ENCODE results near the gene CREB3L1. TPM values are rescaled to one million over a fixed set of nuclear protein-coding genes. Genes with fewer than 3 reads are reported as not detected.

CREB3L1 gene
- total and polyA plus RNA-seq, 2 of the 13 experiments (the other 11 are each of a cell fraction or from before 2014, with no cell fraction given): not detected

GRCh38 chr11:46346886-46347636 is 69.6 kb downstream of the CREB3L1 start, which contains the start of gene DGKZ (continued):
- TF ChIP-seq REST (IDR thresholded peaks at IDR 0.05; ENCODE audit: borderline replicate concordance in 1 of 2, low read depth in 1 of 2, low read length in 2 of 2) (no peak), ZNF878 (CRISPR knock-in tag; IDR thresholded peaks at IDR 0.05) (no peak), RFX1 (IDR thresholded peaks at IDR 0.05) (no peak), POLR2AphosphoS5 (IDR thresholded peaks at IDR 0.05; ENCODE audit: low read depth, low read length) (no peak), SIN3A (IDR thresholded peaks at IDR 0.05; ENCODE audit: borderline replicate concordance, low read depth, low read length) (peak; percentile 49; the same call in 1 of the 2 replicates), NR1H2 (CRISPR knock-in tag; IDR thresholded peaks at IDR 0.05; ENCODE audit: borderline replicate concordance, low read depth) (no peak), NCOR1 (IDR thresholded peaks at IDR 0.05; ENCODE audit: borderline replicate concordance, low read length) (no peak), KLF6 (CRISPR knock-in tag; IDR thresholded peaks at IDR 0.05) (no peak), IRX3 (CRISPR knock-in tag; IDR thresholded peaks at IDR 0.05; ENCODE audit: borderline replicate concordance, low read depth) (peak; percentile 67; the same call in 1 of the 2 replicates), ELF3 (CRISPR knock-in tag; IDR thresholded peaks at IDR 0.05) (peak; percentile 81), HNRNPH1 (optimal IDR thresholded peaks at IDR 0.05; ENCODE audit: low read depth, low read length) (no peak), TFDP1 (CRISPR knock-in tag; IDR thresholded peaks at IDR 0.05; ENCODE audit: borderline replicate concordance) (peak; percentile 33; the same call in 1 of the 2 replicates), ZNF790 (CRISPR knock-in tag; IDR thresholded peaks at IDR 0.05; ENCODE audit: borderline replicate concordance) (no peak), JUND (CRISPR knock-in tag; IDR thresholded peaks at IDR 0.05) (no peak), ZFP36 (IDR thresholded peaks at IDR 0.05; ENCODE audit: borderline replicate concordance, low read depth, low read length, partially characterized antibody) (no peak), MATR3 (CRISPR knock-in tag; IDR thresholded peaks at IDR 0.05) (no peak), ONECUT2 (CRISPR knock-in tag; IDR thresholded peaks at IDR 0.05) (no peak), MAFK (conservative IDR thresholded peaks at IDR 0.05 in 1 of 2, IDR thresholded peaks at IDR 0.05 in 1 of 2; ENCODE audit: low read length in 2 of 2) (no peak), ZBTB3 (CRISPR knock-in tag; IDR thresholded peaks at IDR 0.05; ENCODE audit: borderline replicate concordance, low read depth) (no peak), ZSCAN22 (CRISPR knock-in tag; IDR thresholded peaks at IDR 0.05) (no peak)
- TF ChIP-seq, protein P1, sequence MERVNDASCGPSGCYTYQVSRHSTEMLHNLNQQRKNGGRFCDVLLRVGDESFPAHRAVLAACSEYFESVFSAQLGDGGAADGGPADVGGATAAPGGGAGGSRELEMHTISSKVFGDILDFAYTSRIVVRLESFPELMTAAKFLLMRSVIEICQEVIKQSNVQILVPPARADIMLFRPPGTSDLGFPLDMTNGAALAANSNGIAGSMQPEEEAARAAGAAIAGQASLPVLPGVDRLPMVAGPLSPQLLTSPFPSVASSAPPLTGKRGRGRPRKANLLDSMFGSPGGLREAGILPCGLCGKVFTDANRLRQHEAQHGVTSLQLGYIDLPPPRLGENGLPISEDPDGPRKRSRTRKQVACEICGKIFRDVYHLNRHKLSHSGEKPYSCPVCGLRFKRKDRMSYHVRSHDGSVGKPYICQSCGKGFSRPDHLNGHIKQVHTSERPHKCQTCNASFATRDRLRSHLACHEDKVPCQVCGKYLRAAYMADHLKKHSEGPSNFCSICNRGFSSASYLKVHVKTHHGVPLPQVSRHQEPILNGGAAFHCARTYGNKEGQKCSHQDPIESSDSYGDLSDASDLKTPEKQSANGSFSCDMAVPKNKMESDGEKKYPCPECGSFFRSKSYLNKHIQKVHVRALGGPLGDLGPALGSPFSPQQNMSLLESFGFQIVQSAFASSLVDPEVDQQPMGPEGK (CRISPR knock-in tag; IDR thresholded peaks at IDR 0.05): no peak
- TF ChIP-seq, protein P2, sequence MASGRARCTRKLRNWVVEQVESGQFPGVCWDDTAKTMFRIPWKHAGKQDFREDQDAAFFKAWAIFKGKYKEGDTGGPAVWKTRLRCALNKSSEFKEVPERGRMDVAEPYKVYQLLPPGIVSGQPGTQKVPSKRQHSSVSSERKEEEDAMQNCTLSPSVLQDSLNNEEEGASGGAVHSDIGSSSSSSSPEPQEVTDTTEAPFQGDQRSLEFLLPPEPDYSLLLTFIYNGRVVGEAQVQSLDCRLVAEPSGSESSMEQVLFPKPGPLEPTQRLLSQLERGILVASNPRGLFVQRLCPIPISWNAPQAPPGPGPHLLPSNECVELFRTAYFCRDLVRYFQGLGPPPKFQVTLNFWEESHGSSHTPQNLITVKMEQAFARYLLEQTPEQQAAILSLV (CRISPR knock-in tag; IDR thresholded peaks at IDR 0.05; ENCODE audit: borderline replicate concordance): no peak
